Hindlimb muscle (tissue), 1 donor: ENCODE measurements around the gene DZIP3. TPM values are rescaled to one million over a fixed set of nuclear protein-coding genes. Genes with fewer than 3 reads are reported as not detected.

Experiments used
- DNase-seq: peaks from one replicate; pipeline ENCODE4 v3.0.0-alpha.2; 2013
- polyA plus RNA-seq: library from polyadenylated mRNA; unstranded; fragments of 120-200 nt; gene quantifications from one replicate; pipeline ENCODE4 v1.2.1, GENCODE V29; 2013; ENCODE audit not compliant: insufficient read length

The DZIP3 gene
- polyA plus RNA-seq, 1 donor, result 17.8 TPM

GRCh38 chr3:108698461-108698860, 108.9 kb downstream of the DZIP3 start:
- no peak for DNase-seq

DNA sequence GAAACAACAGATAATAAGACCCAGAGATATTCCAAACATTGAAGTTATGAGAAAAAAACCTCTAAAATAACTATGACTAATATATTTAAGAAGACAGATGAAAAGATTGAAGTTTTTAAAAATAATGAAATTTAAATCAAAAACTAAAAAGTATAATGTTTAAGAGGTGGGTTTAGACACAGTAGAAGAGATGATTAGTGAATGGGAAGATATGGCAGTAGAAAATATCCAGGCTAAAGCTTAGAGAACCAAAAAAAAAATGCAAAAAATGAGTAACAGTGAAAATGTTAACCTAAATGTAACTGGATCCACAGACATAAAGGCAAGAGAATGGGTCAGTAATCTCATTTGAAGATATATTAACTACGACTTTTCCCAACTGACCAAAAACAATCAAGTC, 115.5 kb downstream of the DZIP3 start:
- no peak for DNase-seq

DNA sequence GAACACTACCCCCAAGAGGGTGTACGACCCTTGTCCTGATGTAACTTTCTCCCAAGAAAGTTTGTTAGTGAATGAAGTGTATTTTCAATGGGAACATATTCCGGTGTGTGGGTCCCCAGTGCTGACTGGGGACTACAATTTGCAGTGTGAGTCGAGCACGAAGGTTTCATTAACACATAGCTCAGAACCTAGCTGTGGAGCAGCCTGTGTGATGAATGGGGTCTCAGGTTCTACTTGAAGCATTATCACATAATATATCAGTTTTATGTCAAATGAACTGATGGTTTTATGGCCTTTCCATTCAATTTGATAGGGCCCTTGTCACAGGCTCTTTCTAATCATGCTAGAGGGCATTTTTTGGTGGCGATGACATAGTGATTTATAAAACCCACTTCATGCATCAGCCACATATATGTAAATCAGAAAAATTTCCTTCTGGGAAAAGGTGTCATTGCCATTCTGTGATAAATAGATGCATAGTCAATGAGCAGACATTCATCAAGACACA, 123.5 kb downstream of the DZIP3 start:
- DNase-seq, result no peak

- DNase-seq, result no peak
These were observed 124.3 kb downstream of the DZIP3 start for GRCh38 chr3:108713816-108714215.

DNA sequence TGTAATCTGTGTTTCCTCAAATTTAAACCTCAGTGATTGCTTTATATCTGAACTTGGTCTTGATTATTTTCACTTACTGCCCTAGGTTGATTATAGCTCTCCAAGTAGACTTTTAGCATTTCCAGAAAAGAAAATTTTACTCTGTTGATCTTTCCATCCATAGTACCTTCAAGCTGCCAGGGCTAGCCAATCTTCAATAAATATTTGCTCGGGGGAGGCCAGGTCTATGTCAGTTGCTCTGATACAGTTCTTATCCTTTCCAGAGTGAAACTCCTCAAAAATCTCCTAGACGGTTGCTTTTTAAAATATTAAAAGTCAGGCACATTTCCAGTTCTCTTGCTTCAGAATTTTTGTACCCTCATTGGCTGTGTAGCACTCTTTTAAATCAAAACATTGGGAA, 128.9 kb downstream of the DZIP3 start:
- no peak for DNase-seq

DNA sequence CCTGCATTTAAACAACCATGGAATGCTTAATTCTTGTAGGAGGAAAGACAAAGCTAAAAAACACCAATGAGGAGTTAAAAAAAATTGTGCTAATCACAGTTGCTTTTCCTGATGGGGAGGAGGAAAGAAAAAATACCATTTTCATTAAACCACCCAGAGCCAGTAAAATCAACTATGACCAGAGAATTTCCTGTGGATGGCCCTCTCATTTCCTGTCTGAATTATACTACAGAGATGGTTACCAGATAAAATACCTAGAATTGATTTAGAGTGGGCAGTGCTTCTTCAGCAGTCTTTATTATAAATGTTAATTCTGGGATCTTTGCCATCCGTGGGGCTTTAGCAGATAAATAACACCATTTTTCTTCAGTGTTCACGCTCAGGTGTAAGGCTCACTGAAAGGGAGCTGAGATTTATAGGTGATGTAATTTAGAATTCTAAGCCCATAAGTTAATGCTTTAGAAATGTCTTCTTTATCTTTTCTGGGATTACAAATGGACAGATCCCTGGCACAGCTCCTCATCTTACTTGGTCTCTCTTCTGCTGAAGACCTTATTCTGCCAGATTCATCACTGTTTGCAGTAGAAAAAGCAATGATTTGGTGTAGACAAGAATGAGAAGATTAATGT, 129.8 kb downstream of the DZIP3 start:
- no peak for DNase-seq

DNA sequence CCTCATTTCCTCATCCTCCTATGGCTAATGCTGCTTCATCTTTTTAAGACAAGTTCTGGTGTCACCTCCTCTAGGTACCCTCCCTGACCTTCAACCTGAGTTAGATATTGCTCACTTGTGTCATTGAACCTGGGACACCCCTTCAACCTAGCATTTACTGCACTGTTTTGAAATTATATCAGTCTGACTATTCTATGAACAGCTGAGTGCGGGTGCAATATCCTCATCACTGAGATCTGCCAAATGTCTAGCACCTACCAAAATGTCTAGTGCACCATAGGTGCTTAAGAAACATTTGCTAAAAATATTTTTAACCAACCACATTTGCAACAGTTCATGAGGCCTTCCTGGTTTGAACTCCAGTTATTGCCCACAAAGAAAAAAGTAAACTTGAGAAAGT, 133.2 kb downstream of the DZIP3 start:
- DNase-seq, result no peak

GRCh38 chr3:108724101-108724500, 134.6 kb downstream of the DZIP3 start:
- DNase-seq, result no peak

DNA sequence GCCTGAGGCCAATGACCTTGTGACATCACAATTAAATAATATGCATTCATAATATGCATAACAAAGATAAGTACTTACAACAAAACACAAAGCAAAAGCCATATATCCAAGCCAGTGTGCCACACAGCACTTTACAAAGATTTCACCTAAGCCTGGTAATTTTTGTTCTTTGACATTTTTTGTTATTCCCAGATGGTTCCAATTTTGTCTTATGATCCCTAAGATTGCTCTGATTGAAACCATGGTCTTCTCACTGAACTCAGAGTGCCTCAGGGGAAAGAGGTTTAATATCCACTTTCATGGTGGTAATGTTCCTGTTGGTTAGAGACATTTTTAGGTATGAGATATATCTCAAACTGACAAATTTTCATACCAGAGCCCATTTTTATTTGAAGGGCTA, 138.6 kb downstream of the DZIP3 start:
- DNase-seq, result no peak

- DNase-seq, result no peak
These were observed 139.4 kb downstream of the DZIP3 start for GRCh38 chr3:108728934-108729333.

- DNase-seq, result no peak
These were observed 147.3 kb downstream of the DZIP3 start for GRCh38 chr3:108736821-108737220.

- no peak for DNase-seq
These were observed 153.4 kb downstream of the DZIP3 start for GRCh38 chr3:108742929-108743328.

Other genes starting within 250 kb of the DZIP3 start
- gene MYH15, start 79.1 kb upstream of the DZIP3 start, polyA plus RNA-seq, result 0.23 TPM
- 7.8 TPM for gene CIP2A, start 284 bp upstream of the DZIP3 start, polyA plus RNA-seq
- gene RETNLB, start 167.7 kb downstream of the DZIP3 start, polyA plus RNA-seq, result not detected
- gene TRAT1, start 233.1 kb downstream of the DZIP3 start, polyA plus RNA-seq, result not detected